Measurements from ENCODE around the gene CXorf65.

DNA sequence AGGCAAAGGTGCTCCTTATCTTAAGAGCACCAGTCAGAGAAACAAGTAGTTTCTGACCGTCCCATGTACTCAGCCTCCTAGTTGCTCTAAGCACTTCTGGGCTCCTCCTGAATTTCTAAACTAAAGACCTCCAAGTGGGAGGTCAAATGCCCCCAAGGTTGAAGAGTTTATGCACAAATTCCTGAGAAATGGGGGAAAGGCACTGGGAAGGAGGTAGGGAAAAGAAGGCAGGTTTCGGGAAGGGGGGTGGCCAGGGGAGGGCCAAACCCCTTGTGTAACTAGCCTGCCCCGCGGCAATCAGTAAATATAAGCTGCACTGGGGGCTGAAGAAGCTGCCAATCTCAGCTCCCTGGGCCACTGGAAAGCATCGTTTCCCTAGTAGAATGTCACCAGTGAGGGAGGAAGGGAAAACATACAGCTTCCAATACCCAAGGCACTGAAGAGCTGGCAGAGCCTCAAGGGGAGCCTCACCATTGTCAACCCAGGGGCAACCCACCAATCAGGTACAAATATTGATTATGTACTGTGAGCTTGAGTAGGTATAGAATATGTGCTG is 7.5 kb downstream of the CXorf65 start:
- TF ChIP-seq POLR2A (IDR thresholded peaks at IDR 0.05), result no peak
- TF ChIP-seq, protein P1, sequence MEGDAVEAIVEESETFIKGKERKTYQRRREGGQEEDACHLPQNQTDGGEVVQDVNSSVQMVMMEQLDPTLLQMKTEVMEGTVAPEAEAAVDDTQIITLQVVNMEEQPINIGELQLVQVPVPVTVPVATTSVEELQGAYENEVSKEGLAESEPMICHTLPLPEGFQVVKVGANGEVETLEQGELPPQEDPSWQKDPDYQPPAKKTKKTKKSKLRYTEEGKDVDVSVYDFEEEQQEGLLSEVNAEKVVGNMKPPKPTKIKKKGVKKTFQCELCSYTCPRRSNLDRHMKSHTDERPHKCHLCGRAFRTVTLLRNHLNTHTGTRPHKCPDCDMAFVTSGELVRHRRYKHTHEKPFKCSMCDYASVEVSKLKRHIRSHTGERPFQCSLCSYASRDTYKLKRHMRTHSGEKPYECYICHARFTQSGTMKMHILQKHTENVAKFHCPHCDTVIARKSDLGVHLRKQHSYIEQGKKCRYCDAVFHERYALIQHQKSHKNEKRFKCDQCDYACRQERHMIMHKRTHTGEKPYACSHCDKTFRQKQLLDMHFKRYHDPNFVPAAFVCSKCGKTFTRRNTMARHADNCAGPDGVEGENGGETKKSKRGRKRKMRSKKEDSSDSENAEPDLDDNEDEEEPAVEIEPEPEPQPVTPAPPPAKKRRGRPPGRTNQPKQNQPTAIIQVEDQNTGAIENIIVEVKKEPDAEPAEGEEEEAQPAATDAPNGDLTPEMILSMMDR (IDR thresholded peaks at IDR 0.05), result no peak
